Mammary microvascular endothelial cell (primary cell): Measurements from ENCODE around the gene SF3B5. TPM values are rescaled to one million over a fixed set of nuclear protein-coding genes. Genes with fewer than 3 reads are reported as not detected.

ENCODE experiments used
- total RNA-seq: library from RNA; depleted of rRNA; stranded (reverse); fragments of >200 nt; gene quantifications from 2 replicates; pipeline ENCODE4 v1.2.3, GENCODE V29; 2015

The SF3B5 gene
- 226 and 291 TPM in 2 replicates for total RNA-seq

GRCh38 chr6:144095134-144096002, at the start of gene SF3B5:
Gene SF3B5 (minus strand): TSS chr6:144095573. CDS start chr6:144095497, 76 bp downstream.

Other genes with a start within 250 kb of the SF3B5 start
- not detected in 2 replicates for gene ZC2HC1B, start 231.1 kb downstream of the SF3B5 start, total RNA-seq
- 10.8 and 13.0 TPM in 2 replicates for gene PLAGL1, start 87.3 kb downstream of the SF3B5 start, total RNA-seq
- gene STX11, start 54.9 kb upstream of the SF3B5 start, total RNA-seq: 20.9 and 26.5 TPM in 2 replicates
- gene UTRN, start 189.8 kb upstream of the SF3B5 start, total RNA-seq: 127 and 180 TPM in 2 replicates